GM23248 (cell line): ENCODE measurements around the gene SLC28A3.

Experiments used
- EZH2 ChIP-seq: fragments of 200-600 bp; sonication (generic); IDR thresholded peaks from 2 replicates; pipeline ENCODE4 v1.6.1; 2018; ENCODE audit warnings: antibody characterized with exemption, mild to moderate bottlenecking; ENCODE audit not compliant: insufficient read depth, poor library complexity, severe bottlenecking
- EZH2phosphoT487 ChIP-seq: fragments of 200-600 bp; sonication (generic); IDR thresholded peaks from 2 replicates; pipeline ENCODE4 v1.6.1; 2018; ENCODE audit warnings: antibody characterized with exemption, moderate library complexity, mild to moderate bottlenecking, low read depth; ENCODE audit not compliant: insufficient read depth

- no peak for TF ChIP-seq EZH2
- no peak for TF ChIP-seq EZH2phosphoT487
Measured at GRCh38 chr9:84323858-84324257, 16.7 kb downstream of the SLC28A3 start.
